Neural progenitor cell (in vitro differentiated cells): ENCODE results near the gene FOXA1.

Experiments
- CTCF ChIP-seq: fragments of 200-600 bp; sonication (generic); IDR thresholded peaks from 2 replicates; pipeline ENCODE4 v1.5.1; 2017; ENCODE audit warnings: antibody characterized with exemption, mild to moderate bottlenecking
- EZH2 ChIP-seq: fragments of 200-600 bp; sonication (generic); IDR thresholded peaks from 2 replicates; pipeline ENCODE4 v1.6.1; 2017; ENCODE audit warnings: antibody characterized with exemption, mild to moderate bottlenecking, moderate library complexity
- EZH2phosphoT487 ChIP-seq: fragments of 200-600 bp; sonication (generic); IDR thresholded peaks from 2 replicates; pipeline ENCODE4 v1.6.1; 2017; ENCODE audit warnings: antibody characterized with exemption

- TF ChIP-seq CTCF (no peak), EZH2 (no peak), EZH2phosphoT487 (no peak)
Measured at GRCh38 chr14:37601865-37602264, 6.8 kb upstream of the FOXA1 start.
